ENCODE measurements around the gene RERG.

DNA sequence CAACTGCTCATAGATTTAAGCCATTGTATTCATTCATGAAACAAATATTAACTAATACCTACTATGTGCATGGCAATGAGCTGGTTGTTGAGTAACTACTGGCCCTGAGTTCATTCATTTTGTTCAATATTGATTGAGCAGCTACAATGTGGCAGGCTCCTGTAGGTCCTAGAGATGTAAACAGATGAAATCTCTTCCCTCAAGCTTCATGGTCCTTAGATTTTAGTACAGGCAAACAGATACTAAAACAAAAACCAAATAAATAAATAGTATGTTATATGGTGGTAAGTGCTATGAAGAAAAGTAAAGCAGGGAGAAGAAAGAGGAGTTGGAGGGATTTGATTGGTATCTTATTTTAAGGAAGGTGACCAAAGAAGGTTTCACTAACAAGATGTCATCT, 77.8 kb downstream of the RERG start:
- TF ChIP-seq CTCF (IDR thresholded peaks at IDR 0.05; ENCODE audit: low read length) (no peak), EZH2 (optimal IDR thresholded peaks at IDR 0.05; ENCODE audit: low read depth, low read length) (no peak)
